HFFc6 (cell line): ENCODE measurements around the gene RIPK1. TPM values are rescaled to one million over a fixed set of nuclear protein-coding genes. Genes with fewer than 3 reads are reported as not detected.

Experiments
- DNase-seq: peaks from one replicate; pipeline ENCODE4 v3.0.0-alpha.2; 2018
- H3K27ac Mint-ChIP-seq: 2 replicates; pipeline ENCODE4 v1.8.0; 2020; ENCODE audit warnings: mild to moderate bottlenecking, mixed read lengths
- H3K27me3 Mint-ChIP-seq: 2 replicates; pipeline ENCODE4 v1.8.0; 2021; ENCODE audit warnings: mild to moderate bottlenecking, moderate library complexity, mixed read lengths; ENCODE audit not compliant: insufficient read depth
- H3K36me3 Mint-ChIP-seq: 2 replicates; pipeline ENCODE4 v1.8.0; 2021; ENCODE audit warnings: low read depth, mixed read lengths
- H3K4me1 Mint-ChIP-seq: 2 replicates; pipeline ENCODE4 v1.8.0; 2020; ENCODE audit warnings: low read depth, mixed read lengths
- H3K4me3 Mint-ChIP-seq: 2 replicates; pipeline ENCODE4 v1.8.0; 2020; ENCODE audit warnings: mild to moderate bottlenecking, moderate library complexity, mixed read lengths
- H3K9me3 Mint-ChIP-seq: 2 replicates; pipeline ENCODE4 v1.8.0; 2020; ENCODE audit warnings: mild to moderate bottlenecking, mixed read lengths
- total RNA-seq, 6 experiments: library from RNA; stranded (reverse); fragmentation: NEBNext Ultra II Directional; extraction: Animal tissue kit (Norgen Biotek cat#: 25700); gene quantifications; 2 replicates in 1 of 6; 3 replicates in 5 of 6; pipeline ENCODE4 v1.2.3, GENCODE V29; 2021
- TF ChIP-seq, protein P1 (sequence below): fragments of 200-600 bp; sonication (generic); IDR thresholded peaks from 2 replicates; pipeline ENCODE4 v1.5.0; 2021; ENCODE audit warnings: antibody characterized with exemption, mild to moderate bottlenecking

Gene RIPK1
- total RNA-seq, 6 experiments from 2014 or later, result 19.9 to 24.9 (median 22.2) TPM

DNA sequence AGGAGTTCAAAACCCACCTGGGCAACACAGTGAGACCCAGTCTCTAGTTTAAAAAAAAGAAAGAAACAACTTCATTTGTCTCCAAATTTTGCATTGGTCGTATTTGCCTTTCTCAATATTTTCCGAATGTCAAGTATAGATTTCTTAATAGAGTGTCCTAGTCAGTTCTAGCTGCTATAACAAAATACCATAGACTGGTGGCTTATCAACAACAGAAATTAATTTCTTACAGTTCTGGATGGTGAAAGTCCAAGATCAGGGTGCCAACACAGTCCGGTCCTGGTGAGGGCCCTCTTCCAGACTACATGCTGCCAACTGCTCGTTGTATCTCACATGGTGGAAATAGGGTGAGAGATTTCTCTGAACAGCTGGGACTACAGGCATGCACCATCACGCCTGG lies 34.6 kb upstream of the RIPK1 start:
- Mint-ChIP-seq H3K4me1 (peaks cover 12% of the 10 kb centered on the region; the same call in 1 of the 2 replicates), H3K9me3 (peaks cover 4% of the 10 kb centered on the region; the same call in 1 of the 2 replicates), H3K27me3 (peaks cover 20% of the 10 kb centered on the region), H3K4me3 (no peak overlapping the region), H3K27ac (no peak overlapping the region), H3K36me3 (peaks cover 13% of the 10 kb centered on the region)
- TF ChIP-seq, protein P1, sequence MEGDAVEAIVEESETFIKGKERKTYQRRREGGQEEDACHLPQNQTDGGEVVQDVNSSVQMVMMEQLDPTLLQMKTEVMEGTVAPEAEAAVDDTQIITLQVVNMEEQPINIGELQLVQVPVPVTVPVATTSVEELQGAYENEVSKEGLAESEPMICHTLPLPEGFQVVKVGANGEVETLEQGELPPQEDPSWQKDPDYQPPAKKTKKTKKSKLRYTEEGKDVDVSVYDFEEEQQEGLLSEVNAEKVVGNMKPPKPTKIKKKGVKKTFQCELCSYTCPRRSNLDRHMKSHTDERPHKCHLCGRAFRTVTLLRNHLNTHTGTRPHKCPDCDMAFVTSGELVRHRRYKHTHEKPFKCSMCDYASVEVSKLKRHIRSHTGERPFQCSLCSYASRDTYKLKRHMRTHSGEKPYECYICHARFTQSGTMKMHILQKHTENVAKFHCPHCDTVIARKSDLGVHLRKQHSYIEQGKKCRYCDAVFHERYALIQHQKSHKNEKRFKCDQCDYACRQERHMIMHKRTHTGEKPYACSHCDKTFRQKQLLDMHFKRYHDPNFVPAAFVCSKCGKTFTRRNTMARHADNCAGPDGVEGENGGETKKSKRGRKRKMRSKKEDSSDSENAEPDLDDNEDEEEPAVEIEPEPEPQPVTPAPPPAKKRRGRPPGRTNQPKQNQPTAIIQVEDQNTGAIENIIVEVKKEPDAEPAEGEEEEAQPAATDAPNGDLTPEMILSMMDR, result no peak
- no peak for DNase-seq

GRCh38 chr6:3035397-3035796 lies 32.9 kb upstream of the RIPK1 start:
- DNase-seq, result no peak
- Mint-ChIP-seq H3K27ac (no peak overlapping the region), H3K4me1 (peaks cover 12% of the 10 kb centered on the region; the same call in 1 of the 2 replicates), H3K9me3 (peaks cover 4% of the 10 kb centered on the region; the same call in 1 of the 2 replicates), H3K27me3 (peaks cover 21% of the 10 kb centered on the region), H3K36me3 (peaks cover 13% of the 10 kb centered on the region), H3K4me3 (no peak overlapping the region)
- TF ChIP-seq, protein P1, result no peak

GRCh38 chr6:3036861-3037637 lies 31.2 kb upstream of the RIPK1 start:
- TF ChIP-seq, protein P1, result no peak
- Mint-ChIP-seq H3K9me3 (peaks cover 4% of the 10 kb centered on the region; the same call in 1 of the 2 replicates), H3K4me1 (peaks cover 20% of the 10 kb centered on the region), H3K27ac (no peak overlapping the region), H3K27me3 (peaks cover 25% of the 10 kb centered on the region), H3K36me3 (peaks cover 13% of the 10 kb centered on the region), H3K4me3 (no peak overlapping the region)
- no peak for DNase-seq

DNA sequence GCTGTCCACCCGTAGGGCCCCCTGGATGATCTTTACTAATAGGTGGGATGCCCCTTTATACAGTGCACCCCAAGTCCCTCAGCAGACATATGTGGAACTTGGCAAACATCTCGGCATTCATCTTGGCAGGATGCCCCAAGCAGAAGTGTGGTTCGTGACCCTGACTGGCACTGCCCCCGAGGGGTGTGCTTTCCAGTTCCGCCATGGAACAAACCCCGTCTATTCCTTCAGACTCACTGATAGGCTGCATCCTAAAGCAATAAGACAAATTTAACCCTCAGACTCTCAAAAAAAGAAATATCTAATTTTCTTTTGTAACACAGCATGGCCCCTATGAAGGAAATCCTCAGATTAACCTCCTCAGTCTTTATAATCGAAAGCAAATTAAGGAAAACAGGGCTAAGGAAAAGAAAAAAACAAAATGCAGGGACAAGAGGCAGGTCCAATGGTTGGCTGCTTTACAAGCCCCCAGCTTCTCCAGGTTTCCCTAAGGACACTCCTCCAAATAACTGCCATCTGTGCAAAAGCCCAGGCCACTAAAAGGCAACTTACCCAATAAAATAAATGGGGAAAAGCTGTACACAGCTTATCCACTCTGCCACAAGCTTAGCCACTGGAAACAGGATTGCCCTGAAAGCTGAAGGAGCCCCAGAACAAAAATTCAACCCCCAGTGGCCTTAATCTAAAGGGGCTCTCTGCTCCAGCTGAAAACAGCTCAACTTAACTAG lies 30.5 kb upstream of the RIPK1 start:
- peaks cover 4% of the 10 kb centered on the region; the same call in 1 of the 2 replicates for H3K9me3 Mint-ChIP-seq
- no peak overlapping the region for H3K27ac Mint-ChIP-seq
- TF ChIP-seq, protein P1, result no peak
- H3K36me3 Mint-ChIP-seq, result peaks cover 13% of the 10 kb centered on the region
- no peak overlapping the region for H3K4me3 Mint-ChIP-seq
- H3K27me3 Mint-ChIP-seq, result peaks cover 25% of the 10 kb centered on the region
- H3K4me1 Mint-ChIP-seq, result peaks cover 13% of the 10 kb centered on the region
- no peak for DNase-seq

DNA sequence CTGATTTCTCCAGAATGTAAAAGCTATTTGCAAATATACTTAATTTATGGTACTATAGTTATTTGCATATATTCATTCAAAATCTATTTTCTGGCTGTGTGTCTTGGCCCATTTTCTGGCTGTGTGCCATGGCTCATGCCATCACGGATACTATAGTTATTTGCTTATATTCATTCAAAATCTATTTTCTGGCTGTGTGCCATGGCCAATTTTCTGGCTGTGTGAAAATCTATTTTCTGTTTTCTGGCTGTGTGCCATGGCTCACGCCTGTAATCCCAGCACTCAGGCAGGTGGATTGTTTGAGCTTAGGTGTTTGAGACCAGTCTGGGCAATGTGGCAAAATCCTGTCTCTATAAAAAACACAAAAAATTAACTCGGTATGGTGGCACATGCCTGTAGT lies 28.9 kb upstream of the RIPK1 start:
- DNase-seq, result no peak
- peaks cover 4% of the 10 kb centered on the region; the same call in 1 of the 2 replicates for H3K9me3 Mint-ChIP-seq
- peaks cover 12% of the 10 kb centered on the region for H3K36me3 Mint-ChIP-seq
- peaks cover 24% of the 10 kb centered on the region for H3K27me3 Mint-ChIP-seq
- peaks cover 8% of the 10 kb centered on the region for H3K4me1 Mint-ChIP-seq
- TF ChIP-seq, protein P1, result no peak
- H3K4me3 Mint-ChIP-seq, result no peak overlapping the region
- H3K27ac Mint-ChIP-seq, result no peak overlapping the region
